Neuronal stem cell (in vitro differentiated cells): ENCODE results near the gene NRG2.

Source experiments
- DNase-seq: peaks from one replicate; pipeline ENCODE4 v3.0.0-alpha.2; 2013; ENCODE audit warnings: low spot score
- H2AFZ ChIP-seq: one replicate; pipeline ENCODE4 v1.6.1; 2013; ENCODE audit warnings: mild to moderate bottlenecking, low read length, inconsistent platforms
- H2AK5ac ChIP-seq: 2 replicates; pipeline ENCODE4 v1.6.1; 2013; ENCODE audit warnings: low read depth, mild to moderate bottlenecking, inconsistent platforms, low read length, moderate library complexity, mixed read lengths
- H2BK120ac ChIP-seq: 2 replicates; pipeline ENCODE4 v1.6.1; 2013; ENCODE audit warnings: low read depth, mild to moderate bottlenecking, inconsistent platforms, low read length, moderate library complexity, mixed read lengths
- H2BK12ac ChIP-seq: one replicate; pipeline ENCODE4 v1.6.1; 2013; ENCODE audit warnings: low read length, inconsistent platforms
- H2BK15ac ChIP-seq: 2 replicates; pipeline ENCODE4 v1.6.1; 2013; ENCODE audit warnings: mild to moderate bottlenecking, low read length, inconsistent platforms, mixed read lengths
- H2BK5ac ChIP-seq: one replicate; pipeline ENCODE4 v1.6.1; 2013; ENCODE audit warnings: inconsistent platforms, mild to moderate bottlenecking, low read length, moderate library complexity
- H3K14ac ChIP-seq: one replicate; pipeline ENCODE4 v1.6.1; 2013; ENCODE audit warnings: low read length, inconsistent platforms
- H3K18ac ChIP-seq: 2 replicates; pipeline ENCODE4 v1.6.1; 2013; ENCODE audit warnings: low read length, inconsistent platforms
- H3K23ac ChIP-seq: 2 replicates; pipeline ENCODE4 v1.6.1; 2013; ENCODE audit warnings: low read depth, mild to moderate bottlenecking, mixed read lengths, low read length, inconsistent platforms; ENCODE audit not compliant: poor library complexity
- H3K27ac ChIP-seq: replicated peaks from 3 replicates; pipeline ENCODE4 v1.5.1; 2013; ENCODE audit warnings: low read length, inconsistent platforms
- H3K27me3 ChIP-seq, 3 experiments: 2 replicates each; pipeline ENCODE4 v1.6.1; 2013; ENCODE audit warnings: low read length in 3 of 3, mild to moderate bottlenecking in 2 of 3, inconsistent platforms in 1 of 3, low read depth in 1 of 3, mixed read lengths in 1 of 3, moderate library complexity in 1 of 3; ENCODE audit not compliant: control insufficient read depth in 3 of 3, insufficient read depth in 3 of 3
- H3K36me3 ChIP-seq, 2 donors: replicated peaks in 1 of 2; 2 replicates each; pipeline ENCODE4 v1.6.1; 2013; ENCODE audit warnings: low read length in 2 of 2; ENCODE audit not compliant: control insufficient read depth in 2 of 2, insufficient read depth in 2 of 2
- H3K4ac ChIP-seq: 2 replicates; pipeline ENCODE4 v1.6.1; 2013; ENCODE audit warnings: inconsistent platforms, mild to moderate bottlenecking, low read length, moderate library complexity
- H3K4me1 ChIP-seq, 2 donors: 1 replicate in 1 of 2; 2 replicates in 1 of 2; pipeline ENCODE4 v1.6.1; 2013; ENCODE audit warnings: low read length in 2 of 2, low read depth in 1 of 2; ENCODE audit not compliant: control insufficient read depth in 2 of 2, insufficient read depth in 1 of 2
- H3K4me2 ChIP-seq: one replicate; pipeline ENCODE4 v1.6.1; 2013; ENCODE audit warnings: mild to moderate bottlenecking, low read length, inconsistent platforms; ENCODE audit not compliant: insufficient read depth, poor library complexity, severe bottlenecking
- H3K4me3 ChIP-seq, 2 donors: 2 replicates each; pipeline ENCODE4 v1.5.1; 2013; ENCODE audit warnings: low read length in 2 of 2, mild to moderate bottlenecking in 2 of 2, inconsistent platforms in 1 of 2, moderate library complexity in 1 of 2
- H3K79me1 ChIP-seq: one replicate; pipeline ENCODE4 v1.6.1; 2013; ENCODE audit warnings: low read depth, mild to moderate bottlenecking, inconsistent platforms, low read length, moderate library complexity
- H3K9ac ChIP-seq: one replicate; pipeline ENCODE4 v1.6.1; 2013; ENCODE audit warnings: mild to moderate bottlenecking, low read depth, low read length, inconsistent platforms; ENCODE audit not compliant: poor library complexity
- H3K9me3 ChIP-seq, 2 donors: replicated peaks in 1 of 2; 2 replicates each; pipeline versions ENCODE3 to v1.6.1; 2013; ENCODE audit warnings: low read length in 2 of 2, mild to moderate bottlenecking in 2 of 2, inconsistent platforms in 1 of 2, low read depth in 1 of 2, mixed read lengths in 1 of 2, moderate library complexity in 1 of 2; ENCODE audit not compliant: control insufficient read depth in 2 of 2, insufficient read depth in 1 of 2
- H4K8ac ChIP-seq: one replicate; pipeline ENCODE4 v1.6.1; 2013; ENCODE audit warnings: low read depth, mild to moderate bottlenecking, inconsistent platforms, low read length, moderate library complexity
- H4K91ac ChIP-seq: one replicate; pipeline ENCODE4 v1.6.1; 2013; ENCODE audit warnings: low read length, low read depth, mild to moderate bottlenecking, inconsistent platforms; ENCODE audit not compliant: poor library complexity
- WGBS, 2 donors: extraction: QIAGEN DNeasy Blood & Tissue Kit; methylation state at CpG; one replicate each; pipeline ENCODE4 v1.1.7; 2013; ENCODE audit warnings: missing lambda C conversion rate in 2 of 2, mixed read lengths in 1 of 2; ENCODE audit not compliant: insufficient read length in 2 of 2, insufficient replicate concordance in 1 of 2; ENCODE audit errors: extremely low coverage in 2 of 2; 5-methylcytosine and 5-hydroxymethylcytosine counted together

Gene NRG2

DNA sequence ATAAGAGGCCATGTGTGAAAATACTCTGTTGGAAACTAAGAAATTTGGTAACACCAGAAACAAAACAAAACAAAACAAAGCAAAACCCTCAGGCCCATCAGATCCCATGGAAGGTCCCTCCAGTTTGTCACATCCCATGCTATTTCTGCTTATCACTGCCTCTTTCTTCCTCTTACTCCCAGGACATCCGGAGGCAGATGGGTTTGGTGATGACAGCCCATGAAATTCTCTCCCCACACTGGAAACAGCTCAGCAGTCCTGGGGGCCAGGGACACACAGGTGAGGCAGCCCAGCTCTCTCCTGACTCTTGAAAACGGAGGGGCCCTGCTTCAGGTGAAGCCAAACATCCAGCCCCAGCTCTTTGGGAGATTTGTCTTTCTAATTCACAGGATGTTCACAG is 63.2 kb downstream of the NRG2 start:
- Histone ChIP-seq H3K14ac (no peak overlapping the region), H3K18ac (no peak overlapping the region), H3K4me2 (no peak overlapping the region), H3K27me3 (peaks cover 0 to 7% (median 0%) of the 10 kb centered on the region in 3 experiments), H2BK12ac (no peak overlapping the region), H3K27ac (no peak overlapping the region), H2BK5ac (no peak overlapping the region), H3K4ac (no peak overlapping the region), H3K23ac (no peak overlapping the region), H3K36me3 (no peaks in the 10 kb centered on the region), H3K4me1 (peaks cover 7 to 22% of the 10 kb centered on the region in 2 donors), H4K8ac (no peak overlapping the region), H2BK120ac (no peak overlapping the region), H3K4me3 (no peak overlapping the region), H2AK5ac (no peak overlapping the region), H4K91ac (no peak overlapping the region), H3K9ac (no peak overlapping the region), H2AFZ (no peak overlapping the region), H3K79me1 (no peaks in the 10 kb centered on the region), H3K9me3 (no peaks in the 10 kb centered on the region), H2BK15ac (no peak overlapping the region)
- no peak for DNase-seq
- no CpG with 5 or more reads among the region's 2 CpGs for WGBS, 2 donors

- Histone ChIP-seq H3K4ac (no peak overlapping the region), H2AFZ (no peak overlapping the region), H3K4me1 (peaks cover 7 to 22% of the 10 kb centered on the region in 2 donors), H3K4me2 (no peak overlapping the region), H2BK120ac (no peak overlapping the region), H3K36me3 (no peaks in the 10 kb centered on the region), H3K79me1 (no peaks in the 10 kb centered on the region), H2BK5ac (no peak overlapping the region), H3K9ac (no peak overlapping the region), H2BK15ac (no peak overlapping the region), H3K9me3 (no peaks in the 10 kb centered on the region), H4K91ac (no peak overlapping the region), H3K27ac (no peak overlapping the region), H2AK5ac (no peak overlapping the region), H3K18ac (no peak overlapping the region), H3K23ac (no peak overlapping the region), H4K8ac (no peak overlapping the region), H3K14ac (no peak overlapping the region), H3K4me3 (no peak overlapping the region), H3K27me3 (peaks cover 0 to 7% (median 0%) of the 10 kb centered on the region in 3 experiments), H2BK12ac (no peak overlapping the region)
- no CpG with 5 or more reads among the region's 3 CpGs for WGBS, 2 donors
- no peak for DNase-seq
Observed at GRCh38 chr5:139979518-139979917, 63.6 kb downstream of the NRG2 start.

- no peak overlapping the region for H3K23ac ChIP-seq
- no peak overlapping the region for H3K4me2 ChIP-seq
- no peak overlapping the region for H4K8ac ChIP-seq
- H3K18ac ChIP-seq = no peak overlapping the region
- no peak overlapping the region for H3K27ac ChIP-seq
- H2BK12ac ChIP-seq = no peak overlapping the region
- no peak overlapping the region for H2BK120ac ChIP-seq
- no peak overlapping the region for H3K4ac ChIP-seq
- no peaks in the 10 kb centered on the region for H3K36me3 ChIP-seq
- H4K91ac ChIP-seq = no peak overlapping the region
- H3K4me3 ChIP-seq = no peak overlapping the region
- no peaks in the 10 kb centered on the region for H3K79me1 ChIP-seq
- H3K4me1 ChIP-seq = peaks cover 0 to 6% of the 10 kb centered on the region in 2 donors
- no peak overlapping the region for H3K9ac ChIP-seq
- no peak overlapping the region for H3K14ac ChIP-seq
- H2BK15ac ChIP-seq = no peak overlapping the region
- peaks cover 0 to 7% (median 0%) of the 10 kb centered on the region in 3 experiments for H3K27me3 ChIP-seq
- WGBS, 2 donors = no CpG with 5 or more reads among the region's 1 CpG
- no peak overlapping the region for H2BK5ac ChIP-seq
- no peak overlapping the region for H2AFZ ChIP-seq
- H3K9me3 ChIP-seq = no peaks in the 10 kb centered on the region
- no peak overlapping the region for H2AK5ac ChIP-seq
- no peak for DNase-seq
Observed at GRCh38 chr5:139976703-139977102, 66.4 kb downstream of the NRG2 start.

DNA sequence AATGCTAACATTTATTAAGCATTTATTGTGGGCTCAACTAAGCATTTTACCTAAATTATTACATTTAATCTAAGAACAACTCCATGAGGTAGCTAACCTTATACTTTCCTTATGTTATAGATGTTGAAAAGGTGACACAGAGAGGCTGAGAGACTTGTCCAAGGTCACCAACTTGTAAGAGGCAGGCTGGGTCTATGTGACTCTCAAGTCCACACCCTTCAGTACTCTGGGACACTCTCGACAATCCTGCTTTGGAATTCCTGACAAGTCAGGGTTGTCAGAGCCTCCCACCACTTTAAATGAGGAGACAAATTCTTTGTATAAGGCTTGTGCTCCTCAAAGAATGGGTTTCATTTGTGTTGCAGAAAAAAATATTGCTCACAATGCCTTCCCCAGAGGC is 67.2 kb downstream of the NRG2 start:
- H3K18ac ChIP-seq = no peak overlapping the region
- H3K4me2 ChIP-seq = no peak overlapping the region
- peaks cover 0 to 1% of the 10 kb centered on the region in 2 donors for H3K4me1 ChIP-seq
- H4K8ac ChIP-seq = no peak overlapping the region
- H2BK5ac ChIP-seq = no peak overlapping the region
- H2BK120ac ChIP-seq = no peak overlapping the region
- H3K4me3 ChIP-seq = no peak overlapping the region
- peaks cover 0 to 6% (median 0%) of the 10 kb centered on the region in 3 experiments for H3K27me3 ChIP-seq
- H2BK12ac ChIP-seq = no peak overlapping the region
- H3K14ac ChIP-seq = no peak overlapping the region
- no peak for DNase-seq
- H3K36me3 ChIP-seq = no peaks in the 10 kb centered on the region
- H3K79me1 ChIP-seq = no peaks in the 10 kb centered on the region
- no CpG with 5 or more reads among the region's 1 CpG for WGBS, 2 donors
- no peak overlapping the region for H2AFZ ChIP-seq
- no peak overlapping the region for H2AK5ac ChIP-seq
- H3K9ac ChIP-seq = no peak overlapping the region
- H3K23ac ChIP-seq = no peak overlapping the region
- H2BK15ac ChIP-seq = no peak overlapping the region
- no peak overlapping the region for H3K27ac ChIP-seq
- no peak overlapping the region for H4K91ac ChIP-seq
- no peaks in the 10 kb centered on the region for H3K9me3 ChIP-seq
- H3K4ac ChIP-seq = no peak overlapping the region
